A549 treated with DMSO at 1 μM for 4 hours (cell line): ENCODE measurements around the gene RHOA. TPM values are rescaled to one million over a fixed set of nuclear protein-coding genes. Genes with fewer than 3 reads are reported as not detected.

Experiments
- total RNA-seq: library from RNA; stranded (reverse); fragments of 200-300 nt; extraction: Qiagen RNA extraction; gene quantifications from 5 replicates; pipeline ENCODE4 v1.2.3, GENCODE V29; 2022; ENCODE audit warnings: low read depth

Gene RHOA
- 463 to 497 TPM (median 486 TPM) in 5 replicates for total RNA-seq

DNA sequence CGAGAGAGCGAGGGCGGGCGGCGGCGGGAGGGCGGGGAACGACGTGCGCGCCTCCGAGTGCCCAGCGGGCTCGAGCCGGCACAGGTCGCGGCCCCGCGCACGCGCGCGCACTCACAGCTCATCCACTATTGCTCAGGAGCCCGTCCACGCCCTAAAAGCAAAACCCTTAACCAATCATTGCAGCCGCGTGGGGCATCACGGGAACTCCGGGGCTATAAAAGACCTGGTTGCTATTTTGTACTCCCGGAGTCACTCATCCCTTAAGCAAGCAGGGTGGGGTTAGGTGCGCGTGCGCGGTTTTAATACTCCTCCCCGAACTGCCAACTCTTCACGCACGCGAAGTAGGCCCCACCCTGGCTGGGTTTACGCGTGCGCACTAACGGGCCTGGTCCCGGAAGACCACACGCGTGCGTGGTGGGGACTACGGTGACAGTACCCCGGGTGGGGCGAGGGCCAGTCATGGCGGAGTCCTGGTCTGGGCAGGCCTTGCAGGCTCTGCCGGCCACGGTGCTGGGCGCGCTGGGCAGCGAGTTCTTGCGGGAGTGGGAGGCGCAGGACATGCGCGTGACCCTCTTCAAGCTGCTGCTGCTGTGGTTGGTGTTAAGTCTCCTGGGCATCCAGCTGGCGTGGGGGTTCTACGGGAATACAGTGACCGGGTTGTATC is at the start of gene RHOA, which contains the start of gene TCTA:
TSS of gene RHOA (minus strand) at position 9 of the 664 bp plus-strand sequence. CDS start 36,387 bp downstream, outside the sequence.
TSS of gene TCTA (plus strand) at position 456 of the 664 bp plus-strand sequence. CDS start at position 460, 4 bp downstream.

DNA sequence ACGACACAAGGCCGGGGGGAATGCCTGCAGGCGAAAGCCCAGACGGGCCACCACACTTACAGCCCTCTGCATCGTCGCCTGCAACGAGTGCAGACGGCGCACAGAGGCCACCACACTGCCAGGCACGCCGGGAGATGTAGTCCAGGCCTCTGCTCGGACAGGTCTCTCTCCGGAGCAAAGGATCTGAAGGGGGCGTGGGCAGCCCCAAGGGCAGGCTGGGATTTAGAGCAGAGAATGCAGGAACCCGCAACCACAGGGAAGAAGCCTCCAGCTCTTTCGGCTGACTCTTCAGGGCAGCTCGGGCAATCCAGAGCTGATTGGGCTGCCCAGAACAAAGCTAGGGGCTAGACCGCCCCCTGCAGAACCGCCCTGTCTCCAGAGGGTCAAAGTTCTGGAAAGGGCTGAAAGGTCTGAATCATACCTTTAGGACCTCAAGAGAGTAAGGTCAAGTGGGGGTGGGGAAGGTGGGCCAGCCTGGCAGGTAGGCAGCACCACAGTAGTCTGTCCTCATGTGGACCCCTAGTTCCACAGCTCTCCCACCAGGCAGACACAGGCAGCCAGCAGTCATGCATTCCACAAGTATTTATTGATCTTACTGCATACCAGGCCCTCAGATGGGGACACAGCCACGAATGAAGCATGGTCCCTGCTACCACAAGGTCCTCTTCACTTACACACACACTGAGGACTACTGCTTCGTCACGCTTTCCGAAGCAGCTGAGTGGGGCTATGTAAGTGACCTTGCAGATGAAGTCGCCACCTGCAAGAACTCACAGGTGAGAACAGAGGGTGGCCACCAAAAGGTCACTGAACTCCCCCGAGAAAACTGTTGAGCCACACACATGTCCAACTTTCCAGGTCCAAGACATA is 10.8 kb upstream of the RHOA start, which contains the start of gene AMT:
TSS of gene AMT (minus strand) at position 95 of the 870 bp plus-strand sequence. CDS start at position 72, 23 bp downstream.

DNA sequence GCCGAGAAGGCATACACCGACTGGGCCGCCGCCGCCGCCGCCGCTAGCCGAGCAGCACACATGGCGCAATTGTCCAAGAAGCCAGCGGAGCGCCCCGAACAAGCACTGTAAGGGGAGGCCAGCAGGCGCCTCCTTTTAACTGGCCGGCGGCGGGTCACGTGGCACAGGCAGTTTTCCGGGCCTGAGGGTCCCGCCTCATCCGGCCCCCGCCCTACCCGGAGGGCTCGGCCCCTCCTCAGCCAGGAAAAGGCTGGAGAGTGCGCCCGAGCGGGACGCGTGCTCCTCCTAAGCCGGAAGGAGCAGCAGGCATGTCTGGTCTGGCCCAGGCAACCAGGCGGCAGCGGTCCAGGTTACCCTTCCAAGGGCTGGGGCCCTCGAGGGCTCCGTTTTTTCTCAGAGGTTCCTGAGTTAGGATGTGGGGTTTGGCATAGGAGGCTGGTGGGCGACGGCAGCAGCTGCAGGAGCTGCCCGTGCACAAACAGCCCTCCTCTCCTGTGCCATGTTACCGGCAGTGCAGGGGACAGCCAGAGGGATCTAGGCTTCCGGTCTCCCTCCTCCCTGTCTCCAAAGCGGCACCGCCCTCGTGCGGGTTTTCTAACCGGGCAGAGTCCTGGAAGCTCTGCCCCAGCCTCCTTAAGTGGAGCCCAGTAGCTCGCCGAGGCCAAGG is 53.4 kb downstream of the RHOA start, which contains the start of gene GPX1:
TSS of gene GPX1 (minus strand) at position 137 of the 667 bp plus-strand sequence. CDS start at position 62, 75 bp downstream.

DNA sequence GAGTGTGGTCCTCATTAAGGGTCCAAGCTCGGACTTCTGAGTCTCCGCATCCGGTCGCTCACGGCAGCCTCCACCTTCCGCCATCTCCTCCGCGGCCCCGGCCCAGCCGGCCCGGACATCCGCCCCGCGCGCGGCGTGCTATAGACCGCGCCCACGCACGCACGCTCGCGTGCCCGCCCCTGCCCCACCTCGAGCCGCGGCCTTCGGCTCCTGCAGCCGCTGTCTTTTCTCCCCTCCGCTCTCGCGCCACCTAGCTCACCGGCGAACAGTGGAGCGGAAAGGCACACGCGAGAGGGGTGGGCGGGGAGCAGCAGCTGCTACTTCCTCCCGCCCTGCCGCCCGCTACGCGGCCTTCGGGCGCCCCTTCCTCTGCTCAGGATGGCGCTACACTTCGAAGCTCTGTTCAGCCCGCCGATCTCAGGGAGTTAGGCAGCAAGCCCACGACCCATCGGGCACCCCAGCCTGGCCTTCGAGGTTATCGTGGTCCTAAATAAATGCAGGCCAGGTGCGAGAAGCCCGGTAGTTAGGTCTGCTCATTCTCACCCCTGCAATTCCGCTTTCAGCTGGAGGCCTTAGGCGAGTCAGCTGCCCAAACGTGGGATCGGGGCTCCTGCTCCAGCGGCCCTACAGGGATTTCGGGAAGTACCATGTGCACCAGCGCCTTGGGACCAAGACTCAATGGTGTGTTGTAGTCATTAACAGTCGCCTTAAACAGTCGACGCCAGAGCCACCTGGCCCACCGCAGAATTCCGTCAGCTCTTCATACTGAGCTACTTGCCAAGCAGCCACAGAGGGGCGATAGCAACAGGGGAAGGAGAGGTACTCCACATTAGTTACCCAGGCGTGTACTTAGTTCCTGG is 71.6 kb downstream of the RHOA start, which contains the start of gene USP4:
TSS of gene USP4 (minus strand) at position 113 of the 860 bp plus-strand sequence. CDS start at position 84, 29 bp downstream.

Other genes starting within 250 kb of the RHOA start
- 11.4 to 15.6 TPM (median 12.4 TPM) in 5 replicates for gene CCDC71, start 245.6 kb downstream of the RHOA start, total RNA-seq
- gene KLHDC8B, start 240.4 kb downstream of the RHOA start, total RNA-seq = 4.0 to 5.3 TPM (median 5.0 TPM) in 5 replicates
- 1.8 to 2.5 TPM (median 2.0 TPM) in 5 replicates for gene C3orf62, start 134.7 kb downstream of the RHOA start, total RNA-seq
- gene USP4, start 71.9 kb downstream of the RHOA start, total RNA-seq = 11.1 to 15.8 TPM (median 13.1 TPM) in 5 replicates
- 250 to 299 TPM (median 274 TPM) in 5 replicates for gene GPX1, start 53.6 kb downstream of the RHOA start, total RNA-seq
- 23.0 to 25.1 TPM (median 24.1 TPM) in 5 replicates for gene TCTA, start 447 bp upstream of the RHOA start, total RNA-seq
- 0.24 to 0.62 TPM (median 0.26 TPM) in 5 replicates for gene AMT, start 10.5 kb upstream of the RHOA start, total RNA-seq
- 5.7 to 7.5 TPM (median 6.3 TPM) in 5 replicates for gene NICN1, start 17.3 kb upstream of the RHOA start, total RNA-seq
- gene DAG1, start 58.3 kb upstream of the RHOA start, total RNA-seq = 49.8 to 62.9 TPM (median 60.1 TPM) in 5 replicates
- 0.16 to 0.37 TPM (median 0.17 TPM) in 5 replicates for gene BSN, start 142.5 kb upstream of the RHOA start, total RNA-seq